Stimulated activated CD8-positive, alpha-beta memory T cell treated with anti-CD3 and anti-CD28 coated beads, Interleukin-15, amount 100 ng/mL, for 1 hour (primary cell): ENCODE data around the gene SMIM23.

ENCODE experiments used
- DNase-seq: peaks from one replicate; pipeline ENCODE4 v3.0.0-alpha.2; 2020; ENCODE audit warnings: low read depth

Gene SMIM23

DNA sequence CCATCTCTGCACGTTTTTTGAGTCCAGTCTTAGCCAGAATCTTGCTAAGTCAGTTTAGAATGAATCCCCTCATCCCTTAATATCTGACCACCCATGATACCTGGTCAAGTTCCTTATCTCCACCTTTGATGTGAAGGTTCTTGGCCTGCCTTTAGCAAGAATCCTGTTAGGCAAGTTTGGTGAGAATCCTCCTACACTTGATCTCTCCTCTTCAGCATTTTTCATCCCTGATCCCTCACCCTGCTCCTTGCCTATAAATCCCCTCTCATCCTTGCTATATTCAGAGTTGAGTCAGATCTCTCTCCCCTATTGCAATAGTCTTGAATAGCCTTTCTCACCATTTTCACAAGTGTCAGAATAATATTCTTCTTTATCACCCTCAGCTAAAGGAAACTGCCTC, 31.0 kb downstream of the SMIM23 start:
- DNase-seq, result no peak

DNA sequence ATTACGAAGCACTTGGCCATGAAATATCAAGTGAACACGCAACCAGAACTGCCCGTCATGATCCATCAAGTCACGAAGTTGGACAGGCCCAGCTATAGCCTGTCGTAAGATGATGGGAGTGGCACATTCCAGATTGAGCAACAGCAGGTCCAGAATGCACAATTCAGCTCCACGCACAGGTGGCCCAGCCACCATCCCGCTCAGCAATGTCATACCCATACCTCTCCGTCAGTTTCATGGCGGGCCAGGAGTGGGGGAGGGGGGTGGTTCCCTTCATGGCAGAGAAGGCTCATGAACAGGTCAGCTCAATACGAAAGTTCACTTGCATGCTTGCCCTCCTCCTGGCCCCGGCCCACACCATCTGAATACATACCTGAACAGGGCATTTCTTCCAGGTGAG, 34.9 kb downstream of the SMIM23 start:
- DNase-seq, result no peak

- no peak for DNase-seq
Observed at GRCh38 chr5:171821286-171821685, 35.7 kb downstream of the SMIM23 start.

DNA sequence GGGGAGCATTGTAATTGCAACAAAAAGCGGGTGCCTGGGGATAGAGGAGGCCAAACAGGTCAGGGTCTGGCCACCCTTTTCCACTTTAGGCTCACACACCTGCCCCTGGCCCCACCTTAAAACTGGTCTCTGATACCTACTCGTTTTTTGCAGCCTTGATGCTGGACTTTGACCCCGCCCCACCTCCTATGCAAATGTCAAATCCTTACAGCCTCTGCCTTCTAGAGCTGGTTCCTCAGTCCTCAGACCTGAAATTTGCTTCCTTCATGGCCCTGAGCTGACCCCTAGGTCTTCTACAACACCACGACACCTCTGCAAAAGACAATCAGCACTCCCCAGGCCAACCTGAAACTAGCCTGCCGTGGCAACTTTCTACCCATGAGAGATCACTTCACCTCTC, 37.7 kb downstream of the SMIM23 start:
- no peak for DNase-seq

- DNase-seq, result no peak
Observed at GRCh38 chr5:171825051-171825450, 39.4 kb downstream of the SMIM23 start.

- DNase-seq, result no peak
Observed at GRCh38 chr5:171826132-171826531, 40.5 kb downstream of the SMIM23 start.

DNA sequence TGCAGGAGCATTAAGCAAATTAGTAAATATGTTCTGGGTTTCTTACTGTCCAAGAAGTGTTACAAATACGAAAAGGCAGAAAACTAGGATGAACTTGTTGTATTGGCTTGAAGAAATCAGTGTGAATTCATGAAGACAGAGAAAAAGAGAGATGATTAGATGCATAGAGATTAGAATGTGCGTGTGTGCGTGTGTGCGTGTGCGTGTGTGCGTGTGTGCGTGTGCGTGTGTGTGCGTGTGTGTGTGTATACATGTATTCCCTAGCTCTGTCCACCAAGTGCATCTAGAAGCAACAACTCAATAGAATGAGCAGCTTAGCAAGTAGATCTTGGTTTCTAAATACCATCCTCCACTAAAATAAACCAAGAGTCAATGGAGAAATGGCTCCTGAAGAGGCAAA, 41.5 kb downstream of the SMIM23 start:
- no peak for DNase-seq

DNA sequence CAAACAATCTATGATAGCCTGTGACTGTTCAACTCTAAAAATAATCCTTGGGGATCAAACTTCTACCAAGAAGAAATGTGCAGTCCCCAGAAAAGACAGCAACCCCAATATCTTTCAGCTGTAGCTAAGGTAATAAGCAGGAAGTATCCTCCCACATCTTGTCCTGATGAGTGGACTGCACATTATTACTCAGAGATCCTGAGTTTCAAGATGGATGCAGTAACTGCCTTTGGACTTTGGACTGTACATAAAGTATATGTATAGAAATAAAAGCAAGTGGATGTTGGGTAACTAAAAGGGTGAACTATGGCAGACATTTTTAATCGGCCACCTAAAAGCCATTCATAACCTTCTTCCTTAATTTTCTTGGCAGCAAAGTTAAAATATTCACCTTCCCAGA, 45.1 kb downstream of the SMIM23 start:
- no peak for DNase-seq

DNA sequence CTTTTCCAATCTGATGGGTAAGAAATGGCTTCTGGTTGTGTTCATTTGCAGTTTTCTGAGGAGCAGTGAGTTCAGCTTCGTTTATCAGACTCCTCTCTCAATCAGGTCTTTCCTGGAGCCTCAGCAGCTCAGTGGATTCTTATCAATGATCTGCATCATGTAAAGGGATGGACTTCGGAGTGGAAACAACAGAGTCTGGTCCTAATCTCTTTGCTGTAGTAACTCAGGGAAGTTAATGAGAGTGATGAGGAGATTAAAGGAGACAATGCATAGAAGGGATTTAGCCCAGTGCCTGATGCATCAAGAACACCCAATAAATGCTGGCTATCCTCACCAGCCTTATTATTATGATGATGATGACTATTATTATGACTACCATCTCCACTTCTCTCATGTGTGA, 47.2 kb downstream of the SMIM23 start:
- no peak for DNase-seq

- no peak for DNase-seq
Observed at GRCh38 chr5:171834461-171834860, 48.8 kb downstream of the SMIM23 start.

DNA sequence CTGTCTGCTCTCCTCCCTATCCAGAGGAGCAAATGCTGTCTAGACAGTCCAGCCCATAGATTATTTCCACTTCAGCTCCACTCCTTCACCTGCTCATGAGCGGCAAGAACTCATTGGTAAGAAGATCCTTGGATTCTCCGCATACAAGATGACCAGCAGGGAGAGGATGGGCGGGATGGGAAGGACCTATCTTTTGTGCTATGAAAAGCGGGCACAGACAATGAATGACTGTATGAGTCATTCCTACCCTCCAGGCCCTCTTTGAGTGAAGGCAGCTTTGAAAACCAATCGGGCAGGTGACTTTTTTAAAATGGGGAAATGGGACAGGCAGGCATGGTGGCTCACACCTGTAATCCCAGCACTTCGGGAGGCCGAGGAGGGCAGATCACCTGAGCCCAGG, 49.4 kb downstream of the SMIM23 start:
- DNase-seq, result no peak

- DNase-seq, result no peak
Observed at GRCh38 chr5:171837522-171837921, 51.9 kb downstream of the SMIM23 start.

GRCh38 chr5:171838066-171838465, 52.4 kb downstream of the SMIM23 start:
- DNase-seq, result no peak

DNA sequence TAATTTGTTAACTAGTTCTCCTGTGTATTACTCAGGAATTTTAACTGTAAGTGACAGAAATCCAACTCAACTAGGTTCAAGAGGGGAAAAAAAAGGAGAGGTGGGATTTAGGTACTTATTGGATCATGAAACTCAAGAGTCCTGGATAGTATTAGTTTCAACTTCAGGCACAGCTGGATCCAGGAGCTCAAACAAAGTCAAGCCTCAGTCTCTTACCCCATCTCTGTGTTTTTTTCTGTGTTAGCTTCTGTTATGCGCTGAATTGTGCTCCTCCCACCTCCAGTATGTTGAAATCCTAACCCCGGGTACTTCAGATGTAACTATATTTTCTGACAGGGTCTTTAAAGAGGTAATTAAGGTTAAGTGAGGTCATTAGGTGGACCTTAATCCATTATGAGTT, 53.5 kb downstream of the SMIM23 start:
- no peak for DNase-seq

DNA sequence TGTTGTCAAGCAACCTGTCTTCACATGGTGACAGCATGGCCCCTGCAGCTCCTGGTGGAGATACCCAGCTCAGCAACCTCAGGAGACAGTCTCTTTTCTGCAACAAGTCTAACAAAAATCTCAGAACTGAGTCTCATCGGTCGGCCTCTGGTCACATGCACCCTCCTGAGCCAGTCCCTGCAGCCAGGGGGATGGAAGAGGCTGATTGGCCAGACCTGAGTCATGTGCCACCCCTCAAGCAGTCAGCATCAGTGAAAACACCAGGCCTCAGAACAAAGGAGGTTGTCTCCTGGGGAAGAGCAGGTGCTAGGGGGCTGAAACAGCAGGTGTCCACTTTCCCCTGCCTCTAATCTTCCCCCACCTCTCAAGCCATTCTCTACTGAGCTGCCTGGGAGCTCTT, 54.4 kb downstream of the SMIM23 start:
- DNase-seq, result no peak
